ENCODE measurements around the gene LMX1B.

LMX1B gene

DNA sequence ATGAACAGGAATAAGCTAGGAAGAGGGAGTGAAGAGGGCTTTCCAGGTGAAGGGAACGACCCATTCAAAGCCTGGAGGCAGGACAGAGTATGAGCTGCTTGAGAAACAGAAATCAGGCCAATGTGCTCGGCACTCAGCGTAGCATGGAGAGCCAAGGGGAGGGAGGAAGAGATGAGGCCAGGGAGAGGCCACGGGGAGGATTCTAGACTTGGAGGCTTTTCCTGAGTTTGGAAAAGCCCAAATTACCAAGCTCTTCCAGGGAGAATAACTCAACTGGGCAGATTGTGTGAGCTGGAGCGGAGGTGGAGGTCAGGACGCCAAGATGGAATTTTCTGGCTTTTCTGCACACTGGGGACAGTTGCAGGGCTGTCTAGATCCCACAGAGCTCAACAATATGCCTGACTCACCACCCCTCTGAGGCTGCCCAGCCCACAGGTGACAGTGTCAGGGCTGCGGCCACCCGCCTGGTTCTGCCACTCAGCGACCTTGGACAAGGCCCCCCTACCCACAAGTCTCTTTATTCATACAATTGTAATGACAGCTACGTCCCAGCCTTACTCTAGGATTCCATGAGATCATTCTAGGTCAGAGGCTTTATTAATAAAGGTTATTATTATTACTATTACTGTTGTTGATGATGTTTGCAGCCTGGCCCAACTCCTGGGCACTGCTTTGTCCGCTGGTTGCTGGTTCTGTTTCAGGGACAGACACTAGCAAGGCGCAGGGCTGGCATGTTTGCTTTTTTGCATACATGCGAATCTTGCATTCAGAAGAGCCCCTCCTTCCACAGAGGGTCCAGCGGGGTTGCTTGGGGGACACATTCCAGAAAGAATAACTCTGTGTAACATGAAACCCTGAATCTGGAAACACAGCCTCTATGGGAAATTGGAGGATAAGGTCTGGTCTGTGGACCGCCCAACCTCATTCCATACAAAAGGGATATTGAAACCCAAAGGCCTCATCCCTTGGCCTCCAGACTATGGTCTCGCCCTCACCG lies 9.4 kb upstream of the LMX1B start:
- TF ChIP-seq, protein P1, sequence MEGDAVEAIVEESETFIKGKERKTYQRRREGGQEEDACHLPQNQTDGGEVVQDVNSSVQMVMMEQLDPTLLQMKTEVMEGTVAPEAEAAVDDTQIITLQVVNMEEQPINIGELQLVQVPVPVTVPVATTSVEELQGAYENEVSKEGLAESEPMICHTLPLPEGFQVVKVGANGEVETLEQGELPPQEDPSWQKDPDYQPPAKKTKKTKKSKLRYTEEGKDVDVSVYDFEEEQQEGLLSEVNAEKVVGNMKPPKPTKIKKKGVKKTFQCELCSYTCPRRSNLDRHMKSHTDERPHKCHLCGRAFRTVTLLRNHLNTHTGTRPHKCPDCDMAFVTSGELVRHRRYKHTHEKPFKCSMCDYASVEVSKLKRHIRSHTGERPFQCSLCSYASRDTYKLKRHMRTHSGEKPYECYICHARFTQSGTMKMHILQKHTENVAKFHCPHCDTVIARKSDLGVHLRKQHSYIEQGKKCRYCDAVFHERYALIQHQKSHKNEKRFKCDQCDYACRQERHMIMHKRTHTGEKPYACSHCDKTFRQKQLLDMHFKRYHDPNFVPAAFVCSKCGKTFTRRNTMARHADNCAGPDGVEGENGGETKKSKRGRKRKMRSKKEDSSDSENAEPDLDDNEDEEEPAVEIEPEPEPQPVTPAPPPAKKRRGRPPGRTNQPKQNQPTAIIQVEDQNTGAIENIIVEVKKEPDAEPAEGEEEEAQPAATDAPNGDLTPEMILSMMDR (IDR thresholded peaks at IDR 0.05), result no peak
- TF ChIP-seq ZFX (IDR thresholded peaks at IDR 0.05; ENCODE audit: borderline replicate concordance), result no peak
- no peak overlapping the region for H3K27ac ChIP-seq

GRCh38 chr9:126605792-126606482 lies 7.8 kb upstream of the LMX1B start:
- H3K27ac ChIP-seq, result no peak overlapping the region
- TF ChIP-seq, protein P1 (IDR thresholded peaks at IDR 0.05), result no peak
- no peak for TF ChIP-seq ZFX (IDR thresholded peaks at IDR 0.05; ENCODE audit: borderline replicate concordance)

GRCh38 chr9:126606483-126606870 lies 7.3 kb upstream of the LMX1B start:
- no peak overlapping the region for H3K27ac ChIP-seq
- TF ChIP-seq, protein P1 (IDR thresholded peaks at IDR 0.05), result no peak
- TF ChIP-seq ZFX (IDR thresholded peaks at IDR 0.05; ENCODE audit: borderline replicate concordance), result no peak

- H3K27ac ChIP-seq, result no peak overlapping the region
- TF ChIP-seq, protein P1 (IDR thresholded peaks at IDR 0.05), result no peak
- TF ChIP-seq ZFX (IDR thresholded peaks at IDR 0.05; ENCODE audit: borderline replicate concordance), result no peak
Observed at GRCh38 chr9:126607086-126607485, 6.6 kb upstream of the LMX1B start.

DNA sequence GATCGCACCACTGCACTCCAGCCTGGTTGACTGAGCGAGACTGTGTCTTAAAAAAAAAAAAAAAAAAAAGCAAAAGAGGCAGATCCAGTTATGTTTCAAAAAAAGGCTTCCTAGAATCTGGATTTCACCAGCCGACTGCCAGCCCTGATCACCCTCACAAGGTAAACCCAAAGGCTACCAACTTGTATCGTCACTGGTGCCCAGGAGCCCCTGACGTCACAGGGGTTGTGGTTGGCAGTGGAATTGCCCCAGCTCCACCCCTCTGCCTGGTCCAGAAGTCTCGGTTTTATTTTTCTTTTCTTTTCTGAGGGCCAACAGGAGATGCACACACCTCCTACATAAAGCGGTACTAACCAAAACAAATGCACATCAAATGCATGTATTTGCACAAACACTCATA lies 6.0 kb upstream of the LMX1B start:
- TF ChIP-seq, protein P1 (IDR thresholded peaks at IDR 0.05), result no peak
- no peak for TF ChIP-seq ZFX (IDR thresholded peaks at IDR 0.05; ENCODE audit: borderline replicate concordance)
- no peak overlapping the region for H3K27ac ChIP-seq

DNA sequence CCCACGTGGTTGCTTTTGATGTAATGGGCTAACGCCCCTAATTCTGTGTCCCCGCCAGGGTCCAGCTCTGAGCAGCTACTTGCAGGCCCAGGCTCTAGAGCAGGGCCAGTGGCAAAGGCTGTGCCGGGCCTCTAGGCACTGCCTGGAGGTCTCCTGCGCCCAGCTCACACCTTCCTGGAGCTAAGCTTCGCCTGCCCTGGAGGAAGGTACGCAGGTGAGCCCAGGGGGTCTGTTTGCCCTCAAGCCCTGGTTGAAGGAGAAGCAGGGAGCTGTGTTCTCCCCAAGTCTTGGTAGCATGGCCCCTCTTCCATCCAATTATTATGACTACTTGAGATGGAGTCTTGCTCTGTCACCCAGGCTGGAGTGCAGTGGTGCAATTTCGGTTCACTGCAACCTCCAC lies 5.2 kb upstream of the LMX1B start:
- TF ChIP-seq, protein P1 (IDR thresholded peaks at IDR 0.05), result no peak
- H3K27ac ChIP-seq, result no peak overlapping the region

DNA sequence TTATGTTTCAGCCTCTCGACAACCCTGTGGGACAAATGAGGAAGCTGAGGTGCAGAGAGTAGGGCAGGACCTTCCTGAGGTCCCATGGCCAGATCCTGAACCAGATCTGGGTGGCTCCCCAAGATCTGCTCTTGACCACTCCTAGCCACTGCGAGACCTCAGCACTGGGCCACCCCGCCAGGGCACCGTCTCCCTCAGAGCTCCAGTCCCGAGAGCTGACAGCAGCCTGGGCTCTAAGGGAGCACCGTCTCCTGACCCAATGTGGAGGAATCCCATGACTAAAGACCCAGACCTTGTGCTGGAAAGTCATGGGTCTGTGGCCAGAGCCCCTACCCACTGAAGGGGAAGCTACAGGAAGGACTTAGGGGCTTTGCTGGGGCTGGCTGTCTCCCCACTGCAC lies 4.5 kb upstream of the LMX1B start:
- H3K27ac ChIP-seq, result no peak overlapping the region
- TF ChIP-seq ZFX (IDR thresholded peaks at IDR 0.05; ENCODE audit: borderline replicate concordance), result no peak
- TF ChIP-seq, protein P1 (IDR thresholded peaks at IDR 0.05), result no peak
